WERI-Rb-1 (cell line): ENCODE measurements around the gene CD2AP.

ENCODE experiments used
- DNase-seq: peaks from one replicate; pipeline ENCODE4 v3.0.0-alpha.2; 2020
- H3K27ac ChIP-seq: fragments of 250-450 bp; sonication (Bioruptor Pico); 2 replicates; pipeline ENCODE4 v1.5.1; 2020; ENCODE audit warnings: mild to moderate bottlenecking, moderate library complexity
- H3K27me3 ChIP-seq: fragments of 250-450 bp; sonication (Bioruptor Pico); 2 replicates; pipeline ENCODE4 v1.5.1; 2021; ENCODE audit warnings: mild to moderate bottlenecking, low read depth, moderate library complexity; ENCODE audit not compliant: insufficient read depth, severe bottlenecking
- H3K36me3 ChIP-seq: fragments of 250-450 bp; sonication (Bioruptor Pico); 2 replicates; pipeline ENCODE4 v1.5.1; 2020; ENCODE audit warnings: mild to moderate bottlenecking, moderate library complexity
- H3K4me3 ChIP-seq: 2 replicates; pipeline ENCODE4 v1.5.1; 2011; ENCODE audit warnings: low read depth, mild to moderate bottlenecking, control low read depth, low read length
- H3K9me3 ChIP-seq: fragments of 250-450 bp; sonication (Bioruptor Pico); 2 replicates; pipeline ENCODE4 v1.5.1; 2021; ENCODE audit warnings: mild to moderate bottlenecking, moderate library complexity; ENCODE audit not compliant: severe bottlenecking
- TF ChIP-seq, protein P1 (sequence below): IDR thresholded peaks from 2 replicates; pipeline ENCODE4 v1.5.1; 2011; ENCODE audit warnings: low read depth, mild to moderate bottlenecking, control low read depth, inconsistent platforms, low read length

The CD2AP gene

DNA sequence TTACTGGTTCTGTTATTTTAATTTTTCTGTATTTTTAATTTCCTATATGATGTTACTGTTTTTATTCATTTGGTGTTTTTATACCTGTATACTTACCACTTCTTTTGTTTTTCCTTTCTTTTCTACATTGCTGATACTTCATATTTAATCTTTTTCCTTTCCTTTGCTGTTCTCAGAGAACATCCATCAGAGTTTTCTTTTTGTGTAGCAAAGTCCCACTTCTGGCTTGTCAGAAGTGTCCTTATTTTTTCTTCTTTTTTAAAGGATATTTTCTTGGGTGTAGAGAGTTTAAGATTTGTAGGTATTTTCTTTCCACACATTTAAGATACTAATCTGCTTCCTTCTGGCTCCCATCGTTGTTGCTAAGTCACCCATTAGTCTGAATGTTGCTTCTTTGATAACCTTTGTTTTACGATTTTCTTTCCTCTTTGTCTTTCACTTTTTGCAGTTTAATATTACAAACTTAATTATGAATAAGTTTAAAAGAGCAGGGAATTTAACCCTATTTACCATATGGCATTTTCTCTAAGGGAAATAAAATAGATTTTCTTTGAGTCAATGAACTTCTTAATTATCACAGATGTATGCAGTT, 18.5 kb downstream of the CD2AP start:
- Histone ChIP-seq H3K9me3 (no peaks in the 10 kb centered on the region), H3K27me3 (no peaks in the 10 kb centered on the region), H3K4me3 (no peak overlapping the region), H3K27ac (no peak overlapping the region), H3K36me3 (no peaks in the 10 kb centered on the region)
- DNase-seq: no peak
- TF ChIP-seq, protein P1, sequence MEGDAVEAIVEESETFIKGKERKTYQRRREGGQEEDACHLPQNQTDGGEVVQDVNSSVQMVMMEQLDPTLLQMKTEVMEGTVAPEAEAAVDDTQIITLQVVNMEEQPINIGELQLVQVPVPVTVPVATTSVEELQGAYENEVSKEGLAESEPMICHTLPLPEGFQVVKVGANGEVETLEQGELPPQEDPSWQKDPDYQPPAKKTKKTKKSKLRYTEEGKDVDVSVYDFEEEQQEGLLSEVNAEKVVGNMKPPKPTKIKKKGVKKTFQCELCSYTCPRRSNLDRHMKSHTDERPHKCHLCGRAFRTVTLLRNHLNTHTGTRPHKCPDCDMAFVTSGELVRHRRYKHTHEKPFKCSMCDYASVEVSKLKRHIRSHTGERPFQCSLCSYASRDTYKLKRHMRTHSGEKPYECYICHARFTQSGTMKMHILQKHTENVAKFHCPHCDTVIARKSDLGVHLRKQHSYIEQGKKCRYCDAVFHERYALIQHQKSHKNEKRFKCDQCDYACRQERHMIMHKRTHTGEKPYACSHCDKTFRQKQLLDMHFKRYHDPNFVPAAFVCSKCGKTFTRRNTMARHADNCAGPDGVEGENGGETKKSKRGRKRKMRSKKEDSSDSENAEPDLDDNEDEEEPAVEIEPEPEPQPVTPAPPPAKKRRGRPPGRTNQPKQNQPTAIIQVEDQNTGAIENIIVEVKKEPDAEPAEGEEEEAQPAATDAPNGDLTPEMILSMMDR: no peak

DNA sequence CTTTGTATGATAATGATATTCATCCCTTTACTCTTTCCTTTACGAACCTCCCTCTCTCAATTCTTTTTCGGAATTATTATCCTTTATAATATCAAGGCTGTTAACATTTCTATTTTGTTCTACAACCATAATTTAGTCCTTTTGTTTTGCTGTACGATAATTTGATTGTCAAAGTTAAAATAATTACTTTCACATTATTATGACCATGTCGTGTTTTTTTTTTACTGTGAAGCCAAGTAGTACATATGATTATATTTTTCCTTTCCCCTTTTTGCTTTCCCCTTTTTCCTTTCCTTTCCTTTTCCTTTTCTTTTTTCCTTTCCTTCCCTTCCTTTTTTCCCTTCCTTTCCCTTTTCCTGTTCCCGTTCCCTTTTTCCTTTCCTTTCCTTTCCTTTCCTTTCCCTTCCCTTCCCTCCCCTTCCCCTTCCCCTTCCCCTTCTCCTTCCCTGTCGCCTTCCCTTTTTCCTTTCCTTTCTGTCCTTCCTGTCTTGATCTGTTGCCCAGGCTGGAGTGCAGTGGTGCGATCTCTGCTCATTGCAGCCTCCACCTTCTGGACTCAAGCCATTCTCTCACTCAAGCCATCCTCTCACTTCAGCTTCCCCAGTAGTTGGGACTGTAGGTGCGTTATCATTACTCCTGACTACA, 19.5 kb downstream of the CD2AP start:
- no peak for DNase-seq
- H3K27ac ChIP-seq: no peak overlapping the region
- TF ChIP-seq, protein P1: no peak

DNA sequence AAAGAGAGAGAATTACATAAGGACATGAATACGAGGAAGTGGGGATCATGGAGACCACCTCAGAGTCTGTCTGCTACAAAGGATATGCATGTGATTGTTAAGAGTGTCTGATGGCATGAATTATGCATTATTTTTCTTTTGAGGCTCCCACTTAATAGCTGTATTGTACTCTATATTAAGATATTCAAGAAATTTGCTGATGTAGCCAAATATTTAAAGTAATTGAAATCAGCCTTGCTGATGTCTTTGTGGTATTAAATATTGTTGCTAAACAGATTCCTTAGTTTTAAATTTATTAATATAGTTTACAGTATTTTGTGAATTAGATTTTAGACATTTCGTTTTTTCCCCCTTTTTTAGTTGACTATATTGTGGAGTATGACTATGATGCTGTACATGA, 25.3 kb downstream of the CD2AP start:
- TF ChIP-seq, protein P1: no peak
- peaks cover 10% of the 10 kb centered on the region for H3K36me3 ChIP-seq
- no peaks in the 10 kb centered on the region for H3K27me3 ChIP-seq
- no peak overlapping the region for H3K4me3 ChIP-seq
- H3K9me3 ChIP-seq: no peaks in the 10 kb centered on the region
- DNase-seq: no peak
- no peak overlapping the region for H3K27ac ChIP-seq

More for the DNA sequence above, 19.5 kb downstream of the CD2AP start:
- no peak overlapping the region for H3K4me3 ChIP-seq
- H3K36me3 ChIP-seq: no peaks in the 10 kb centered on the region
- H3K9me3 ChIP-seq: no peaks in the 10 kb centered on the region
- no peaks in the 10 kb centered on the region for H3K27me3 ChIP-seq

DNA sequence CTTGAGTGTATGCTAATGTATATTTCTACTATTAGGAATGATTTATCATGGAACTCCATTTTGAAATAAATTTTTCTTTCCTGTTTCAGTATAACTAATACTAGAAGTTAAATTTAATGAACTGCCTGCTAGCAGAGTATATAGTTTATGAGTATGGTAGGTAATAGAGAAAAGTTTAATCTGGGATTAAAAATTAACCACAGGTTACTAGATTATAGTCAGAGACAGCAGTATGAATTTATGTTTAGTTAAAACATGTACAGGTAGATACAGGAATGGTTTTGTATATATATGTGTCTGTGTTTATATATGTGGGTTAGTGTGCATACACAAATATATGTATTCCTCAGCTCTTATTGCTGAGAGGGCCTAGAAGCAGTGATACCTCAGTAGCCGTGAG, 32.3 kb downstream of the CD2AP start:
- Histone ChIP-seq H3K27me3 (no peaks in the 10 kb centered on the region), H3K36me3 (peaks cover 32% of the 10 kb centered on the region), H3K27ac (no peak overlapping the region), H3K9me3 (no peaks in the 10 kb centered on the region), H3K4me3 (no peak overlapping the region)
- TF ChIP-seq, protein P1: no peak
- no peak for DNase-seq

DNA sequence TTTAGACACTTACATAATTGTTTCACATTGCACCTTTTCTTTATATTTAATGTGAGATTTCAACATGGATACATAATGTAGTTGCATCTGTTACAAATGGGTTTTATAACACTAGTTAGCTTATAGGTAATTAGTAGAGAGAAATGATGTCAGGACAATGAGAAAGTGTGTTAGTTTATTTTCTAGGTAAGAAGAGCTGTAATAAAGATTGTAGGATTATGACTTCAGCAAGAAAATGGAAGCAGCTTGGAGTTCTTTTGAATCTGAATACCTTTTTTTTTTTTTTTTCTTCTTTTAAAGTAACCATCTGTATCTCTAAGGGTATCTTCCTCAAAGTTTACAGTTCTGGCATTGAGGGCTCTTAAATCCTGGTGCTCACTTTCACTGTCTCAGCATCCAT, 35.3 kb downstream of the CD2AP start:
- TF ChIP-seq, protein P1: no peak

DNA sequence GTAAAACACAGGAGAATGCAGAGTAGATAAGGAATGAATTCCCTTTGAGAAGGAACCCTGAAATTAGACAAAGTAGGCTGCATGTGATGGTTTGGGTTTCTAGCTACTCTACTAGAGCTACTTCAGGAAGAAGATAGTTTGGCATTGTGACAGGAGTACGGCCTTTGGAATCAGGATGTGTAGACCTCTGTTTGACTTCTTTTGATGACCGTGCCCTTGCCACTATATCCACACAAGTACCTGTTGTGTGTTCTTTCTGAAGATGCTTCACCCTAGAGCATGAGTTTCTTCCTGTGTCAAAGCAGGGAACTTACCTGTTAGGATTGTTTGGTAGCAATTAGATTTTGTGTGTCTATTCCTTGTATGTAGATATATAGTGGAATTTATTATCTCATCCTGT, 41.7 kb downstream of the CD2AP start:
- TF ChIP-seq, protein P1: no peak
- Histone ChIP-seq H3K4me3 (no peak overlapping the region), H3K27me3 (no peaks in the 10 kb centered on the region), H3K9me3 (no peaks in the 10 kb centered on the region), H3K36me3 (no peaks in the 10 kb centered on the region), H3K27ac (no peak overlapping the region)
- no peak for DNase-seq

More for the DNA sequence above, 35.3 kb downstream of the CD2AP start:
- no peak for DNase-seq
- Histone ChIP-seq H3K9me3 (no peaks in the 10 kb centered on the region), H3K27me3 (no peaks in the 10 kb centered on the region), H3K4me3 (no peak overlapping the region), H3K36me3 (peaks cover 23% of the 10 kb centered on the region), H3K27ac (no peak overlapping the region)
